Ecto neural progenitor cell (in vitro differentiated cells): Measurements from ENCODE around the gene ARL4C.

Experiments
- DNase-seq: peaks from one replicate; pipeline ENCODE4 v3.0.0-alpha.2; 2018; ENCODE audit warnings: low spot score

The ARL4C gene, protein sequence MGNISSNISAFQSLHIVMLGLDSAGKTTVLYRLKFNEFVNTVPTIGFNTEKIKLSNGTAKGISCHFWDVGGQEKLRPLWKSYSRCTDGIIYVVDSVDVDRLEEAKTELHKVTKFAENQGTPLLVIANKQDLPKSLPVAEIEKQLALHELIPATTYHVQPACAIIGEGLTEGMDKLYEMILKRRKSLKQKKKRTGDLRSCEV

DNA sequence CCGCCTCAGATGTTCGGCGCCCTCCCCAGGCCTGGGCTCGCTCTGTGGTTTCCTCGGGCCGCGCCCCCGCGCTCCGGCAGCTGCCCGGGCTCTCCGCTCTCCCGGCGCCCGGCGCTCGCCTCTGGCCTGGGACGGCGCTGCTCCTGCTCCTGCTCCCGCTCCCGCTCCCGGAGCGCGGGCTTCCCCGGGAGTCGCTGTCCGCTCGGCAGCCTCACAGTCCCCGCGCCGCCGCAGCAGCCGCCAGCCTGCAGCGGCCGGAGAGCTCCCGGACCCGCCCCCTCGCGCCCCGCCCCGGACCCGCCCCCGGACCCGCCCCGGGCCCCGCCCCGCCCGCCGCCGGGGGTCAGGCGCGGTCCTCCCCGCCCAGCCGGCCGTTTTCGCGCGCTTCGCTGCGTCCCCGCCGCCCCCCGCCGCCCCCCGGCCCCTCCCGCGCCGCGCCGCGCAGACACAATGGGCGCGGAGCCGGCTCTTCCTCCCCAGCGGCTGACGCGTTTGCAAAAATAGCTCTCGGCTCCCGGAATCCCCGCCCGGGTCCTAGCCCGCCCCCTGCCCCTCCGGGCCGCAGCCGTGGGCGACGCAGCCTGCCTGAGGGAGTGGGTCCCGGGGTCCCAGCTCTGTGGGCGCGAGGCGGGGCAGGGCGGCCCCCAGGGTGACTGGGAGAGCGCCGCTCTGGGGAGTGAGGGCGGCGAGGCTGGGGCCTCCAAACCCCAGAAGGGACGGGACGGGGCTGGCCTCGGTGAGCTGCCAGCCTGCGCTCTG, at the start of gene ARL4C:
ARL4C (minus strand) TSS at position 247 of the 759 bp plus-strand sequence. CDS start 495 bp downstream, outside the sequence.
- peak; percentile 91 for DNase-seq

DNA sequence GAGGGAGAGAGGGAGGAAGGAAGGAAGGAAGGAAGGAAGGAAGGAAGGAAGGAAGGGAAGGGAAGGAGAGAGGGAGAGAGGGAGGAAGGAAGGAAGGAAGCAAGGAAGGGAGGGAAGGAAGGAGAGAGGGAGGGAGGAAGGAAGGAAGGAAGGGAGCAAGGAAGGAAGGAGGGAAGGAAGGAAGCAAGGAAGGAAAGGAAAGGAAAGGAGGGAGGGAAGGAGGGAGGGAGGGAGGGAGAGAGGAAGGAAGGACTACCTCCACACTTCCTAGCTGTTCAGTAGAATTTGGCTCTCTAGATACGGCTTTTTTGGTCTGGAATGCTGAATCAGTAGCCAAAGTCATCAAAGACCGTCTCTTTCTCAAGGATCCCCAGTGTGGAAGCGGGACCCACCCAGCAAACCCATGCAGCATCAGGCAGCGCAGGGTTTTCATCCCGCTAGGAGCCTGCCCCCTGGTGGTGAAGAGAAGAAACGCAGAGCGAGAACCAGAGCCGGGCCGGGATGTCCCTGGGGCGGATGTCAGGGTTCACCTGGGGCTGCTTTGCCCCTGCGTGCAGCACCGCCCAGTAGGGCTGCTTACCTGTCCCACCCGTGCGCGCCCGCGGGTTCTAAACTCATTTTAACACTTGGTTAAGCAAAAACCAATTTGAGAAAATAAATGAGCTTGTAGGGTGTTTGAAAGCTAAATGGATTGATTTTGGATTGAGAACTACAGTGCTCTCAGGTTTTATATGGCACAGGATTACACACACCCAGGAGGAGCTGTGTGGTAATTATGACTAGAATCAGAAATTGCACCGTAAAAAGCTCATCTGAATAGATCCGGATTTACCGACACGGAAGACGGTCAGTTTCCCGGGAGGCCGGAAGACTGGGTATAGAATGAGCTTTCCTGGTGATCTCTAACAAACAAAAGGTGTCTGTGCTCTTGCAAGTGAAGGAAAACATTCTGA, 48.1 kb upstream of the ARL4C start:
- peak; percentile 87 for DNase-seq

DNA sequence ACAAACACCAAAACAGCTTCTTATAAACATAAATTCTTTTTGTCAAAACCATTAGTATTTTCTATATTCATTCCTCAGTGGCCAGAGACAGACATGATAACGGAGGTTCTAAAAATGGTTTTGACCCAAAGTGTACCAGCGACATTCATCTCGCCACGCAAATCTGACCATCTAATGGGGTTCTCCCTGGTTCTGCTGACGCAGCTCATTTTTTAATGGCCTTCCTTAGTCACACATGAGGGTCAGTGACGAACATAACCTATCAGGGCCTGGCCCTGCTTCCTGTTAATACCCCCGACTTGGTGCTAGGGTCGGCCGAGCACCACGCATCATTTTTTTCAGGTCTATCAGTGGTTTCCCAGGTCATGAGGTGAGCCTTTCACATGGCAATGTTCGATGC, 45.9 kb upstream of the ARL4C start:
- no peak for DNase-seq

DNA sequence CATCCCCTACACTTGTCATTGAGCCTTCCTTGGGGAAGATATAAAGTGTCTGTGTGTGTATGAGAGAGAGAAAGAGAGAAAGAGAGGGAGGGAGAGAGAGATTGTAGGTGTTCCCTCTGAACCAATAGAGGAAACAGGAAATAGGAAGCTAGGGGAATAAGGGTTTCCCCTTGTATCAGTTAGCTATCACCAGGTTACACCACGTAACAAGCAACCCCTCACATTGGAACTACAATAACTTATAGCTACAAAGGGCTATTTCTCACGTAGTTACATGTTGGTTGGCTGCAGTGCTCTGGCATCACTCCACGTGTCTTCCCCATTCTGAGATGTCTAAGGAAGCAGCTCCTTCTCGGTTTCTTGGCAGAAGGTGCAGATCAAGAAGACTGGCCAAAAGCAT, 41.0 kb upstream of the ARL4C start:
- no peak for DNase-seq

DNA sequence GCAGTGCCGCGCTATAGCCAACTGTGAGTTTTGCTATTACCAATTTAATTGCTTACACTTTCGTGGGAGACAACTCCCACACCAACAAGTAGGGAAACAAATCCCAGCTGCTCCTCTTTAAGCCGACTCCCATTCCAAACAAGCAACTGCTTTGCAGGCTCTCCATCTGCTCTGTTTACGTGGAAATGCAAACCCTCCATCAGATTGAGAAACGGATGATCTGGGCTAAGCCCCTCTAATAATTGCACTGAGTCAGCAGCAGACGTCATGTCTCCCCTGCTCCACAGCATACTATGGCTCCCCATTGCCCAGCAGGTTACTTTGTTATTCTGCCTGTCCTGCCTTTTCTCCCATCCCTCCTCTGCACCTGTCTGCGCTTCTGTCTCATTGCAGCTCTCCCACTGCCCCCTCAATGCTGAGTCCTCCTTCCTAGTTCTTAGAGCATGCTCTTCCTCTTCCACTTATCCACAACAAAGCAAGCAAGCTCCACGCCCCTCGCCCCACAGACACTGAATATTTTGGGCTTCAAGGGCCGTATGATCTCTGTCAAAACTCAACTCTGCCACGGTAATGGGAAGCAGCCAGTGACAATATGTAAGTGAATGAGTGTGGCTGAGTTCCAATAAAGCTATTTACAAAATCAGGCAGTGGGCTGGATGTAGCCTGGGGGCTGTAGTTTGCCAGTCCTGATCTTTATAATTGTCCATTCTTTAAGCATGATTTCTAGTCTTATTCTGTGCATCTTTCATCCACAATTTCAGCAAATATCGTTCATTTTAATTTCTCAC, 39.5 kb upstream of the ARL4C start:
- no peak for DNase-seq

DNA sequence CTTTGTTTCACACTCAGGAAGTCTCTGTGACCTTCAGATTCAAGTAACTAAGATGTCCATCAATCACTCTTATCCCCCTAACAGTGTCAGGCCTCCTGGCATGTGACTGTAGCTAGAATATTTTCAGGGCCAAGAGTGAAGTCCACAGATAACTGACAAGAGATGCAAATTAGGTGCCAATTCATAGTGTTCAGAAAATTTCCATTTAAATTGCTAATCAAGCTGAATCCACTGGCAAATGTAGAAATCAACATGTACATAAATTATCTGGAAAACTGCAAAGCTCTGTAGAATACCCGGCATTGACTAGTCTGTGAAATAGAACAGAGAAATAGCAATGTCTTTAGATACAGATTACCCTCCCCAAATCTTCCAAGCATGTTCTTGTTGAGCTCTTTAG, 38.6 kb upstream of the ARL4C start:
- DNase-seq, result no peak

DNA sequence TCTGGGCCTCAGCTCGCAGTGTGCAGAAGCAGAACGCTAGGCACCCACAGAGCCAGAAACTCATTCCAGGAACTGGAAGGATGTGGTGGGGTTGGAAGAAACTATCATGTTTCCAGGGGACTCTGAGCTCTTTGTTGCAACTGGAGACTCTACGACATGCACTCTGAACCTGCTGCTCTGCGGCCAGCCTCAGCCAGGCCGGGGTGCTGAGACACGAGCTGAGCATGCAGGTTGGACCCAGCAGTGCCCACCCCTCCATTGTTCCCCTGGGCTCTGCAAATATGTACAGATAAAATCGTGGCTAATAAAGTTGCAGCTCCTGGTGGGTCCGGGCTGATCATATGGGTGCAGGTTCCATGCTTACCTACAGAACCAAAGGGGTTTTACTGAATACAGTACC, 37.6 kb upstream of the ARL4C start:
- no peak for DNase-seq

DNA sequence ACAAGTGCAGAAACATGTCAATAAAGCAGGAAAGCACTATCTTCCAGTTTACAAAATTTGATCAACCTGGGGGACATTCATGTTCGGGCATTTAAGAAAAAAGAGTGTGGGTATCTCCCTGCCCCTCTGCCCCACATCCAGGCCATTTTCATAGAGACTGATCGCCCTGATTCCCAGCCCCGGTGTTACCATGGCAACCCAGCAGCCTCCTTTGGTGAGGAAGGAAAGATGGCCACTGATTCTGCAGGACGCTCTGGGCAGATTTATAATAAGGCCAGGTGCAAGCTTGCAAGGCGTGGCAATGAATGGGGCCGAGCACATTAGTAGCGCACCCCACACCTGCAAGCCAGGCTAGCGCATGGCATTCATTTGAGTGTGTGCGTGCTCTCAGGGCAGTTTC, 36.7 kb upstream of the ARL4C start:
- no peak for DNase-seq

DNA sequence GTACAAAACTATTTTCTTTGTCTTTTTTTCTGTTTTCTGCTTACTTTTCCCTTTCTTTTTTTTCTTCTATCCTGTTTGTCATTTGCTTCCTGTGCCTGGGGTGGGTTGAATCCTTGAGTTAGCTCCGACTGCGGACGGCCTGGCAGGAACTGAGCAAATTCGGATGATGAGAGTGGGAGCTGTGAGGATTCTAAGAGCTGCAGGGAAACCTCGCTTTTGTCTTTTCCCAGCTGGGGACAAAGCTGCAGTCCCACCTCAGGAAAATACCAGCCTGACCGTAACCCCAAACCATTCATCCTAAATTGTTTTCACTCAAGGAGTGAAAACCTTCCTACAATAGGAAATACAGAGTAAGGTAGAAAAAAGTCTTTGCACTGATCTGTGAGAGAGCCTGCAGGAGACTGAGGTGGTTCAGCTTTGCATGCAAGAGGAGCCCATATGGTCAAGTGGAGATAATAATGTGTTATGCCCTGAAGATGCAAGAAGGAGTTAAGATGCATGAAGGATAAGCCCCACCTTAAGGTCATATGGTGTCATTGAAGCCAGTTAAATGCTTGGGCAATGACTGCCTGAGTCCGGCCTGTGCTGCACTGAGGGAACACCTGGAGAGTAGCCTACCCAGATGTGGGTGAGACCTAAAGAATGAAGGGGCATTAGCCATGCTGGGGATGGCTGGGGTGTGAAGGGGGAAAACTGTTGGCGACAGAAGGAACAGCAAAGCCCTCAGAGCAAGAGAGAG, 31.7 kb upstream of the ARL4C start:
- no peak for DNase-seq

DNA sequence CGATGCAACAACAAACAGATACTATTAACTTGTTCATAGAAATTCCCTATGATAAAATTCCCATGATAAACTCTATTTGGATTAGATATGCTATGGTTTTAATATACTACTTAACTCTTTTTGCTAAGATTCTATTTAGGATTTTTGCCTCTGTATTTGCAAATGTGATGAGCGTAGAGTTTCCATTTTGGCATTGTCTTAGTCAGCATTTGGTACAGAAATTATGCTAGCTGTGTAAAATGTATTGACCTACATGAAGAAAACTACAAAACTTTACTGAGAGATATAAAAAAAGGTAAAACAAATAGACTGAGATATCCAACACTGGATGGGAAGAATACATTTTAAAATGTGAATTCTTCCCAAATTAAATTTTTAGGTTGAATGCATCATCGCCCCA, 29.8 kb upstream of the ARL4C start:
- no peak for DNase-seq

DNA sequence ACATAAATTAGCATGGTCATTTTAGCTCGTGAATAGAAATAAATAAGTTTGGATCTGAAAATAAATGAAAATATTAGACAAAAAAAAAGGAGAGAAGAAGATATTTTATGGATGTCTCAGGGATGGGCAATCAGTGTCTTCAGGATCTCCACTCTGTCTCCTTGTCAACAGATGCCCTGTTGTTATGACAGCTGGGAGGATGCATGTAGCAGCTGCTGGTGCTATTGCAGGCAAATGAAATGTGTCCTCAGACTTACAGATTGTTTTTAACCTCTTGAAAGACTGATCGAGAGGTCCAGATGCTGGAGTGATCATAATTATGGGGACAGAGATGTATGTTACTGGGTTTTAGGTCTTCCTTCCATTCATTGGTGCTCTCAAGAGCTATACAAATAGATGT, 24.7 kb upstream of the ARL4C start:
- DNase-seq, result no peak

DNA sequence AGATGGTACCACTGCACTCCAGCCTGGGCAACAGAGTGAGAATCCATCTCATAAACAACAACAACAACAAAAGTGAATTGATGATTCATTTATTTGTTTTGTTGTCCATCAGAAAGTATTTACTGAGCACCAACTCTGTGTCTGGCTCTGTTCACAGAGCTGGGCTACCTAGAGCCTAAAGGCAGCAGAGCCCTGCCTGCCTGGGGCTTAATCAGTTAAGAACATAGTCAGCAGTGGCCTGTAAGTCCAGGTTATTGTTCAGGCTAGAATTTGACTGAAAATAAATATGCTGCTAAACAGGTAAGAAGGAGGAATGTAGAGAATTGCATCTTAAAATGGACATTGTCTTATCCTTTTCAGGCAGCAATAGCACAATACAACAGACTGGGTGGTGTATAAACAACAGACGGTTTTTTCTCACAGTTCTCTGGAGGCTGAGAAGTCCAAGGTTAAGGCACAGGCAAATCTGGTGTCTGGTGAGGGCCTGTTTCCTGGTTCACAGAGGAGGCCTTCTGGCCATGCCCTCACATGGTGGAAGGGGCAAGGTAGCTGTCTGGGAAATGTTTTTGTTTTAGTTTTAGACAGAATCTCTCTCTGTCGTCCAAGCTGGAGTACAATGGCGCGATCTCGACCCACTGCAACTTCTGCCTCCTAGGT, 22.2 kb upstream of the ARL4C start:
- DNase-seq, result no peak

DNA sequence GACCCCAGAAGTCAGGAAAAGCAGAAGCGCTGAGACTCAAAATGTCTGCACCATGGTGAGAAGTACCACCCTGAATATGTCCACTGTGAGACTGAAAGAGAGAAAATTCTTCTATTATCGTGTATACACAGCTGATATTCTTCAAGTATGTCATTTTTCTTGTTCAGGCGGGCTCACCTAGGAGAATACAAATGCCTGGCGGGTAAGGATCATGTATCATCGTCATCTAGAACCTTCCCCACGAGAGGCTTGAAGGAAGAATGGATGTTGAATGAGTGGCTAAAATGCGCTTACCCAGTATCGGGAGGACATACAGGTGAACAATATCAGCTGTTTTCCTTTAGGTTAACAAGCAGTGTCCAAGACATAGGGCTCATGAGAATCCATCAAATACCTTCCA, 21.1 kb upstream of the ARL4C start:
- DNase-seq, result no peak

DNA sequence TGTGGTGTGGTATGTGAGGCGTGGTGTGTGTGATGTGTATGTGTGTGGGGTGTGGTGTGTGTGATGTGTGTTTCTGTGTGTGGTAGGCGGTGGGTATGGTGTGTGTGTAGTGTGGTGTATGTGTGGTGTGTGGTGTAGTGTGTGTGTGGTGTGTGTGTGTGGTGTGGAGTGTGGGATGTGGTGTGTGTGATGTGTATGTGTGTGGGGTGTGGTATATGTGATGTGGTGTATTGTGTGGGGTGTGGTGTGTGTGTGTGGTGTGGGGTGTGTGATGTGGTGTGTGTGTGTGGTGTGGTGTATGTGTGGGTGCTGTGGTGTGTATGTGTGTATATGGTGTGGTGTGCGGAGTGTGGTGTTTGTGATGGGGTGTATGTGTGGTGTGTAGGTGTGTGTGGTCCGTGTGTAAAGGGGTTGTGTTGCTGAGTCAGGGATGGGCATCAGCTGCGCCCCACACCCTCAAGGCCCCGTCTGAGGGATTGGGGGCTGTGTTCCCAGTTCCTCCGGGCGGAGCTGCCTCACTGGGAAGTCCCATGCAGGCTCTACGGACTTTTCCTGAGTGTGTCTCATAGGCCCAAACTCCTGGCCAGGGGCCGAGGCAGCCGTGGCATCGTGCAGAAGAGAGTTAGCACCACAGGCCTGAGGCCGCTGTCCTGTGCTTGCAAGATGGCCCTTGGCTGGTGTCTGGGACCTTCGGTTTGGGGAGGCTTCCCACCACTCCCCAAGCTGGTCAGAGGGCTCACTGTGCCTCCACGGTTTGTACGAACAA, 18.2 kb upstream of the ARL4C start:
- no peak for DNase-seq

DNA sequence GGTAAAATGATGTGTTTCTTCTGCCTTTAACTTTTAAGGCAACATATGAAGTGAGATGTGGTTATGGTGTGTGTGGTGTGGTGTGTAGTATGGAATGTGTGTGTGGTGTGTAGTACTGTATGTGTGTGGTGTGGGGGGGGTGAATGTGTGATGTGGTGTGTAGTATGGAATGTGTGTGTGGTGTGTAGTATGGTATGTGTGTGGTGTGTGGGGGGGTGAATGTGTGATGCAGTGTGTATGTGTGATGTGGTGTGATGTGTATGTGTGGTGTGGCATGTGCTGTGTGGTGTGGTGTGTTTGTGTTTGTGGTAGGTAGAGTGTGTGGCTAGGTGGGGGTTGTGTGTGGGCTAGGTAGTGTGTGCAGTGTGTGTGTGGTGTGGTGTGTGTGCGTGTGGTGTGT, 17.2 kb upstream of the ARL4C start:
- no peak for DNase-seq

DNA sequence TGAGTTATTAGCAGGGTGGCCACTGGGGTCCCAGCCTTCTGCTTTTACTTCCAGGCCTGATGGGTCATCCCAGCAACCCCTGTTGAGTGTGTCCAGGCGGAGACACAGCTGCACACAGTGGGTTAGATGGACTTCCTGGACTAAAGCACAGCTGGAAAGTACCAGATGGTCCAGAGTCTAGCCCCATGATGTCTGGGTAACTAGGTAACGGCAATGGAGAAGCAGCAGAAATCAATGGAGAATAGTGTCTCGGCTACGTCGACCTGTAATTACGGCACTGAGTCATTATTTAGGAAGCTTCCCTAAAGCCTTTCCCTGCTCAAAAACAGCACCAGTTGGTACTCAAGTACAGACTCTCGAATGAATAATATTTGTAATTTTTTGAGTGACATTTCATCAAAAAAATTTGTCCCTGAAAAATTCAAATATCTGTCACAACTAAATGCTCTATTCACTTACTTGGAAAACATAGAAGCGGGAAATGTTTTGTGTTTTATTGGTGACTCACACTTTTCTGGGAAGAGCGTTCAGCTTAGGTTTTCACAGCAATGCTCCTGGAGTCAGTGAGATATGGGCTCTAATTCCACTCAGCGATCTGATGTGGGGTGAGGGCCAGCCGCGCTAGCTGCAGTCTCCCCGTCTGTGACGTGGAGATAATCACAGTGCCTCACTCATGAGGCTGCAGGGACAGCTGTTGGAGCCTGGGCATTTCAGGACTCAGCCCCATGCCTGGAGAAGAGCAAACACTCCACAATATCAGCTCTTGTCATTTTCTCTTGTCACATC, 16.2 kb upstream of the ARL4C start:
- DNase-seq, result no peak

DNA sequence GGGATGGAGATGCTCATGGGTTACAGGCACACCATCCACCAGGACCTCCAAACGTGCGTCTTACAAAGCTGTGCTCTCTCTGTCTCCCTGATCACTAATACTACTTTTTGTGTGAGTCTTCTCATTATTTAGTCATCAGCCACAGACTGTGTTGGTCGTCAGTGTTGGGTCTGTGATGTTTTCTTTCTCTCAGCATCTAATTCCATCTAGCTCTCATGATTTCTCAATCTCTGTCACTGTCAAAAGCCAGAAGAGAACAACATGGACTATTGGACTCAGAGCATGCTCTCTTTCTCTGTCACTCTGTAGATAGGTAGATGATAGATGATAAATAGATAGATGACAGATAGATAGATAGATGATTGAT, 6.0 kb upstream of the ARL4C start:
- no peak for DNase-seq

DNA sequence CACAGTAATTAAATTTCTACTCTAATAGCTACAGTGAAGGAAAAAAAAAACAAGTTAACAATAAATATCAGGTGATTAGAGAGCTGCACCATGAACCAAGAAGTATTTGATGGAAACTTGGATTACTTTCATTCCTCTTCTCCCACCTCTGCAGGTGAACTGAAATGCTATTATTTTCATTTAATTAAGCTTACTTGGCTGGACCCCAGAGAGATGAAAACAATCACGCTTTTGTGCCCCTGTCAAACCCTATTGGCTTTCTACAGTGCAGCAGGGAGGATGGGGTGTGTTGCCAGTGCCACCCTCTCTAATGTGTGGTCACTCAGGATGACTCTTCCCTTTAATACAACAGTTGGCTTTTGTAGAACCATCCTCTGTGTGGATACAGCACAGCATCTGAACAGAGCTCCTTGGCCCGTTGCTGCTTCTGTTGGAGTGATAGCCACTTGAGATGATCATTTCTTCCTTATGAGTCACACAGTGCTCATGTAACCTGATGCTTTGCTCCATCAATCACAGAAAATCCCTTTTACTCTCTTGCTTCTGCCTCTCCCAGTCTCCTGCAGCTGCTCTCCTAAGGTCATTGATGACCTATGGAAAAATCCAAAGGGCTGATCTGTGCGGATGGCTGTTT, 5.5 kb upstream of the ARL4C start:
- DNase-seq, result no peak
